HCT116 (cell line): ENCODE measurements around the gene CDC14B. TPM values are rescaled to one million over a fixed set of nuclear protein-coding genes. Genes with fewer than 3 reads are reported as not detected.

Experiments used
- ATAC-seq: fragments of 200-7000 bp; cut with Tn5 transposase; 2 replicates; pipeline ENCODE4 v1.9.1; 2020; ENCODE audit warnings: mild to moderate bottlenecking, moderate library complexity
- BruUV-seq: library from RNA; stranded (reverse); fragments of 400-500 nt; replicated peaks from 2 replicates; lab custom pipeline; 2021; lab: Mats Ljungman, UMichigan
- CTCF ChIA-PET: fragments of 300-600 bp; sonication (Branson Sonifier 250); formaldehyde crosslinking; loops from one replicate; lab custom pipeline; 2021; ENCODE audit warnings: antibody characterized with exemption; lab: Charles Lee
- POLR2A ChIA-PET: fragments of 300-600, 350-600 bp; sonication (Branson Sonifier 250); formaldehyde crosslinking; loops from one replicate; lab custom pipeline; 2021; ENCODE audit warnings: antibody characterized with exemption; lab: Charles Lee
- RAD21 ChIA-PET, 2 experiments: fragments of 300-600 bp; sonication (Branson Sonifier 250); formaldehyde crosslinking; loops; one replicate each; lab custom pipeline; 2023; ENCODE audit warnings: low total read pairs in 2 of 2; ENCODE audit not compliant: uncharacterized antibody in 2 of 2, unreplicated experiment in 2 of 2, low non-redundant PET in 1 of 2; lab: Charles Lee
- DNase-seq: peaks from one replicate; pipeline ENCODE4 v3.0.0-alpha.2; 2010; ENCODE audit warnings: low read depth, low spot score
- H2AFZ ChIP-seq: fragments of 200-600 bp; shearing (Covaris generic), sonication (generic); 2 replicates; pipeline ENCODE4 v1.6.1; 2017; ENCODE audit warnings: low read depth, mixed run types, mixed read lengths, antibody characterized with exemption, low read length; ENCODE audit not compliant: poor library complexity, severe bottlenecking
- H3K27ac ChIP-seq: 2 replicates; pipeline ENCODE4 v1.5.1; 2012; ENCODE audit warnings: low read depth, low read length
- H3K27me3 ChIP-seq: fragments of 200-600 bp; sonication (generic); 2 replicates; pipeline ENCODE4 v1.6.1; 2016; ENCODE audit warnings: mixed run types, low read length, mixed read lengths; ENCODE audit not compliant: insufficient read depth
- H3K36me3 ChIP-seq, 2 experiments: fragments of 200-500 bp in 1 of 2; fragments of 200-600 bp in 1 of 2; sonication (Bioruptor generic) in 1 of 2; sonication (generic) in 1 of 2; 2 replicates each; pipeline versions ENCODE4 v1.5.1 to v1.6.1; 2014 to 2016; ENCODE audit warnings: low read length in 2 of 2, inconsistent platforms in 1 of 2, mixed read lengths in 1 of 2, mixed run types in 1 of 2; ENCODE audit not compliant: insufficient read depth in 2 of 2, control insufficient read depth in 1 of 2
- H3K4me1 ChIP-seq, 2 experiments: fragments of 200-600 bp in 1 of 2; sonication (generic) in 1 of 2; 2 replicates each; pipeline versions ENCODE4 v1.5.1 to v1.6.1; 2012 to 2017; ENCODE audit warnings: low read length in 2 of 2, inconsistent platforms in 1 of 2, mild to moderate bottlenecking in 1 of 2, mixed read lengths in 1 of 2, mixed run types in 1 of 2, moderate library complexity in 1 of 2; ENCODE audit not compliant: insufficient read depth in 2 of 2, control insufficient read depth in 1 of 2
- H3K4me2 ChIP-seq: fragments of 200-600 bp; sonication (generic); 2 replicates; pipeline ENCODE4 v1.6.1; 2017; ENCODE audit warnings: mixed run types, low read length, mixed read lengths
- H3K4me3 ChIP-seq, 2 experiments: fragments of 200-600 bp in 1 of 2; sonication (generic) in 1 of 2; replicated peaks in 1 of 2; 2 replicates each; pipeline ENCODE4 v1.5.1; 2011 to 2016; ENCODE audit warnings: low read length in 2 of 2, control low read depth in 1 of 2, low read depth in 1 of 2, mild to moderate bottlenecking in 1 of 2, mixed read lengths in 1 of 2, mixed run types in 1 of 2
- H3K79me2 ChIP-seq: fragments of 200-600 bp; sonication (generic); 2 replicates; pipeline ENCODE4 v1.6.1; 2017; ENCODE audit warnings: mild to moderate bottlenecking, mixed run types, low read length, moderate library complexity, mixed read lengths; ENCODE audit not compliant: insufficient read depth
- H3K9ac ChIP-seq: fragments of 200-600 bp; sonication (generic); 2 replicates; pipeline ENCODE4 v1.6.1; 2016; ENCODE audit warnings: low read length, mixed read lengths
- H3K9me2 ChIP-seq: fragments of 200-600 bp; sonication (generic), shearing (Covaris generic); 2 replicates; pipeline ENCODE4 v1.6.1; 2017; ENCODE audit warnings: mixed run types, mild to moderate bottlenecking, moderate library complexity; ENCODE audit not compliant: insufficient read depth
- H3K9me3 ChIP-seq, 2 experiments: fragments of 200-500 bp in 1 of 2; fragments of 200-600 bp in 1 of 2; sonication (Bioruptor generic) in 1 of 2; sonication (generic) in 1 of 2; 2 replicates each; pipeline ENCODE4 v1.6.1; 2014 to 2017; ENCODE audit warnings: low read length in 2 of 2, mixed read lengths in 2 of 2, inconsistent platforms in 1 of 2, low read depth in 1 of 2, mild to moderate bottlenecking in 1 of 2, mixed run types in 1 of 2, moderate library complexity in 1 of 2; ENCODE audit not compliant: control insufficient read depth in 1 of 2, insufficient read depth in 1 of 2
- H4K20me1 ChIP-seq: fragments of 200-600 bp; sonication (generic), shearing (Covaris generic); 2 replicates; pipeline ENCODE4 v1.6.1; 2017; ENCODE audit warnings: mixed run types, mild to moderate bottlenecking, moderate library complexity; ENCODE audit not compliant: insufficient read depth
- ATF3 ChIP-seq: IDR thresholded peaks from 2 replicates; pipeline ENCODE4 v1.6.1; 2012
- CBX3 ChIP-seq: IDR thresholded peaks from 2 replicates; pipeline ENCODE4 v1.6.1; 2012; ENCODE audit warnings: low read depth
- CEBPB ChIP-seq: IDR thresholded peaks from 2 replicates; pipeline ENCODE4 v1.6.1; 2012; ENCODE audit warnings: low read depth
- CTCF ChIP-seq, 3 experiments: fragments of 200-600 bp in 1 of 3; sonication (generic) in 1 of 3; IDR thresholded peaks in 2 of 3; conservative IDR thresholded peaks in 1 of 3; 2 replicates each; pipeline ENCODE4 v1.5.1; 2012 to 2017; ENCODE audit warnings: low read depth in 2 of 3, low read length in 2 of 3, antibody characterized with exemption in 1 of 3, borderline replicate concordance in 1 of 3, control low read depth in 1 of 3, mild to moderate bottlenecking in 1 of 3, mixed read lengths in 1 of 3, mixed run types in 1 of 3, moderate library complexity in 1 of 3; ENCODE audit not compliant: insufficient read depth in 1 of 3
- EGR1 ChIP-seq: IDR thresholded peaks from 2 replicates; pipeline ENCODE4 v1.6.1; 2012; ENCODE audit warnings: low read depth
- FOSL1 ChIP-seq: IDR thresholded peaks from 2 replicates; pipeline ENCODE4 v1.6.1; 2012; ENCODE audit warnings: low read depth
- JUND ChIP-seq: IDR thresholded peaks from 2 replicates; pipeline ENCODE4 v1.6.1; 2012
- POLR2A ChIP-seq: IDR thresholded peaks from 2 replicates; pipeline ENCODE4 v1.7.0; 2011; ENCODE audit warnings: borderline replicate concordance; ENCODE audit not compliant: insufficient read depth, insufficient read length; ENCODE audit errors: extremely low read depth
- POLR2AphosphoS5 ChIP-seq: IDR thresholded peaks from 2 replicates; pipeline ENCODE4 v1.6.1; 2011; ENCODE audit warnings: mild to moderate bottlenecking, low read depth, low read length, moderate library complexity
- SIN3A ChIP-seq: IDR thresholded peaks from 2 replicates; pipeline ENCODE4 v1.6.1; 2012; ENCODE audit warnings: low read depth
- TCF7L2 ChIP-seq: IDR thresholded peaks from 2 replicates; pipeline ENCODE4 v1.7.0; 2011; ENCODE audit warnings: borderline replicate concordance, inconsistent platforms; ENCODE audit not compliant: insufficient read depth, insufficient read length; ENCODE audit errors: extremely low read depth
- YY1 ChIP-seq: IDR thresholded peaks from 2 replicates; pipeline ENCODE4 v1.6.1; 2011; ENCODE audit warnings: low read length, low read depth, moderate library complexity, mild to moderate bottlenecking; ENCODE audit not compliant: insufficient replicate concordance; ENCODE audit errors: extremely low read depth
- ZBTB33 ChIP-seq: IDR thresholded peaks from 2 replicates; pipeline ENCODE4 v1.6.1; 2011; ENCODE audit warnings: mild to moderate bottlenecking, low read length, moderate library complexity; ENCODE audit not compliant: insufficient replicate concordance; ENCODE audit errors: extremely low read depth
- ZNF274 ChIP-seq: fragments of 200-500 bp; sonication (Bioruptor generic); IDR thresholded peaks from 2 replicates; pipeline ENCODE4 v1.6.1; 2014; ENCODE audit warnings: mild to moderate bottlenecking, low read depth, low read length, inconsistent platforms
- intact Hi-C: fragments of 100-400 bp; cut with micrococcal nuclease; formaldehyde crosslinking; loops from 2 replicates; pipeline ENCODE4 v1.10.0; 2022
- total RNA-seq: library from RNA; stranded (reverse); gene quantifications from one replicate; pipeline ENCODE4 v1.2.1, GENCODE V29; 2021; ENCODE audit not compliant: unreplicated experiment
- TF ChIP-seq, protein P1 (sequence below): IDR thresholded peaks from 2 replicates; pipeline ENCODE4 v1.6.1; 2012
- TF ChIP-seq, protein P2 (sequence below): IDR thresholded peaks from 2 replicates; pipeline ENCODE4 v1.6.1; 2012; ENCODE audit warnings: low read depth

CDC14B gene
- total RNA-seq, 1 experiment from 2014 or later: 21.6 TPM

DNA sequence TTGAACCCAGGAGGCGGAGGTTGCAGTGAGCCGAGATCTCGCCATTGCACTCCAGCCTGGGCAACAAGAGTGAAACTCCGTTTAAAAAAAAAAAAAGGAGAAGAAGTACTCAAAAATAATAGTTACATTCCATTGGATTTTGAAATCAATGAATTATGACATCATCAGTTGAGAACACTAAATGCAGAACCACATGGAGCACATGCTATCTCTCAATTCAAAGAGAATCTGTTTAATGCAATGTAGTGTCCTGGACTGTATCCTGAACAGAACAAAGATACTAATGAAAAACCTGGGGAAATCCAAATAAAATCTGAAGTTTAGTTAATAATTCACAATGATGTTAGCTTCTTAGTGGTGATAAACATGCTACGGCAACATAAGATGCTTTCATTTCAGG, 20.3 kb downstream of the CDC14B start:
- Histone ChIP-seq H3K4me2 (no peak overlapping the region), H3K4me1 (no peaks in the 10 kb centered on the region), H3K79me2 (peaks cover 21% of the 10 kb centered on the region), H3K36me3 (no peaks in the 10 kb centered on the region), H4K20me1 (no peaks in the 10 kb centered on the region), H3K27ac (no peak overlapping the region), H3K9me3 (no peaks in the 10 kb centered on the region), H3K4me3 (no peak overlapping the region), H3K9me2 (no peaks in the 10 kb centered on the region), H3K27me3 (no peaks in the 10 kb centered on the region), H2AFZ (no peak overlapping the region), H3K9ac (no peak overlapping the region)
- BruUV-seq: no TSS peak
- no peak for DNase-seq
- TF ChIP-seq POLR2A (no peak), ZBTB33 (no peak), CBX3 (no peak), ATF3 (no peak), TCF7L2 (no peak), POLR2AphosphoS5 (no peak), YY1 (no peak), FOSL1 (no peak), EGR1 (no peak), ZNF274 (no peak), SIN3A (no peak), JUND (no peak), CTCF (IDR thresholded peaks at IDR 0.05 in 2 of 3, conservative IDR thresholded peaks at IDR 0.05 in 1 of 3; ENCODE audit: borderline replicate concordance in 1 of 3, insufficient read depth in 1 of 3, low read depth in 2 of 3, low read length in 2 of 3) (no peak), CEBPB (no peak)
- TF ChIP-seq, protein P1, sequence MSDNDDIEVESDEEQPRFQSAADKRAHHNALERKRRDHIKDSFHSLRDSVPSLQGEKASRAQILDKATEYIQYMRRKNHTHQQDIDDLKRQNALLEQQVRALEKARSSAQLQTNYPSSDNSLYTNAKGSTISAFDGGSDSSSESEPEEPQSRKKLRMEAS: no peak
- TF ChIP-seq, protein P2, sequence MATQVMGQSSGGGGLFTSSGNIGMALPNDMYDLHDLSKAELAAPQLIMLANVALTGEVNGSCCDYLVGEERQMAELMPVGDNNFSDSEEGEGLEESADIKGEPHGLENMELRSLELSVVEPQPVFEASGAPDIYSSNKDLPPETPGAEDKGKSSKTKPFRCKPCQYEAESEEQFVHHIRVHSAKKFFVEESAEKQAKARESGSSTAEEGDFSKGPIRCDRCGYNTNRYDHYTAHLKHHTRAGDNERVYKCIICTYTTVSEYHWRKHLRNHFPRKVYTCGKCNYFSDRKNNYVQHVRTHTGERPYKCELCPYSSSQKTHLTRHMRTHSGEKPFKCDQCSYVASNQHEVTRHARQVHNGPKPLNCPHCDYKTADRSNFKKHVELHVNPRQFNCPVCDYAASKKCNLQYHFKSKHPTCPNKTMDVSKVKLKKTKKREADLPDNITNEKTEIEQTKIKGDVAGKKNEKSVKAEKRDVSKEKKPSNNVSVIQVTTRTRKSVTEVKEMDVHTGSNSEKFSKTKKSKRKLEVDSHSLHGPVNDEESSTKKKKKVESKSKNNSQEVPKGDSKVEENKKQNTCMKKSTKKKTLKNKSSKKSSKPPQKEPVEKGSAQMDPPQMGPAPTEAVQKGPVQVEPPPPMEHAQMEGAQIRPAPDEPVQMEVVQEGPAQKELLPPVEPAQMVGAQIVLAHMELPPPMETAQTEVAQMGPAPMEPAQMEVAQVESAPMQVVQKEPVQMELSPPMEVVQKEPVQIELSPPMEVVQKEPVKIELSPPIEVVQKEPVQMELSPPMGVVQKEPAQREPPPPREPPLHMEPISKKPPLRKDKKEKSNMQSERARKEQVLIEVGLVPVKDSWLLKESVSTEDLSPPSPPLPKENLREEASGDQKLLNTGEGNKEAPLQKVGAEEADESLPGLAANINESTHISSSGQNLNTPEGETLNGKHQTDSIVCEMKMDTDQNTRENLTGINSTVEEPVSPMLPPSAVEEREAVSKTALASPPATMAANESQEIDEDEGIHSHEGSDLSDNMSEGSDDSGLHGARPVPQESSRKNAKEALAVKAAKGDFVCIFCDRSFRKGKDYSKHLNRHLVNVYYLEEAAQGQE: no peak
- intact Hi-C loops: no loop called here
- ChIA-PET RAD21 (no interaction called here), CTCF (no interaction called here), POLR2A (no interaction called here)
- no peak for ATAC-seq
